ENCODE results near the gene CNN2. TPM values are rescaled to one million over a fixed set of nuclear protein-coding genes. Genes with fewer than 3 reads are reported as not detected.

Gene CNN2
- total RNA-seq, 1 donor from 2014 or later, result 226 TPM

GRCh38 chr19:1016647-1017114, 9.7 kb upstream of the CNN2 start:
- no peaks in the 10 kb centered on the region for H3K27me3 Mint-ChIP-seq
- H3K36me3 Mint-ChIP-seq (ENCODE audit: insufficient read depth), result no peaks in the 10 kb centered on the region
- H3K27ac Mint-ChIP-seq, result peak overlapping the region; percentile 62
- TF ChIP-seq, protein P1, sequence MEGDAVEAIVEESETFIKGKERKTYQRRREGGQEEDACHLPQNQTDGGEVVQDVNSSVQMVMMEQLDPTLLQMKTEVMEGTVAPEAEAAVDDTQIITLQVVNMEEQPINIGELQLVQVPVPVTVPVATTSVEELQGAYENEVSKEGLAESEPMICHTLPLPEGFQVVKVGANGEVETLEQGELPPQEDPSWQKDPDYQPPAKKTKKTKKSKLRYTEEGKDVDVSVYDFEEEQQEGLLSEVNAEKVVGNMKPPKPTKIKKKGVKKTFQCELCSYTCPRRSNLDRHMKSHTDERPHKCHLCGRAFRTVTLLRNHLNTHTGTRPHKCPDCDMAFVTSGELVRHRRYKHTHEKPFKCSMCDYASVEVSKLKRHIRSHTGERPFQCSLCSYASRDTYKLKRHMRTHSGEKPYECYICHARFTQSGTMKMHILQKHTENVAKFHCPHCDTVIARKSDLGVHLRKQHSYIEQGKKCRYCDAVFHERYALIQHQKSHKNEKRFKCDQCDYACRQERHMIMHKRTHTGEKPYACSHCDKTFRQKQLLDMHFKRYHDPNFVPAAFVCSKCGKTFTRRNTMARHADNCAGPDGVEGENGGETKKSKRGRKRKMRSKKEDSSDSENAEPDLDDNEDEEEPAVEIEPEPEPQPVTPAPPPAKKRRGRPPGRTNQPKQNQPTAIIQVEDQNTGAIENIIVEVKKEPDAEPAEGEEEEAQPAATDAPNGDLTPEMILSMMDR (IDR thresholded peaks at IDR 0.05; ENCODE audit: unreplicated experiment), result no peak
- peak overlapping the region; percentile 35 for H3K4me3 Mint-ChIP-seq (ENCODE audit: low read depth)
- DNase-seq (ENCODE audit: low spot score, unreplicated experiment), result no peak
- H3K4me1 Mint-ChIP-seq (ENCODE audit: low read depth), result peaks cover 17% of the 10 kb centered on the region
- no peaks in the 10 kb centered on the region for H3K9me3 Mint-ChIP-seq (ENCODE audit: low read depth)

DNA sequence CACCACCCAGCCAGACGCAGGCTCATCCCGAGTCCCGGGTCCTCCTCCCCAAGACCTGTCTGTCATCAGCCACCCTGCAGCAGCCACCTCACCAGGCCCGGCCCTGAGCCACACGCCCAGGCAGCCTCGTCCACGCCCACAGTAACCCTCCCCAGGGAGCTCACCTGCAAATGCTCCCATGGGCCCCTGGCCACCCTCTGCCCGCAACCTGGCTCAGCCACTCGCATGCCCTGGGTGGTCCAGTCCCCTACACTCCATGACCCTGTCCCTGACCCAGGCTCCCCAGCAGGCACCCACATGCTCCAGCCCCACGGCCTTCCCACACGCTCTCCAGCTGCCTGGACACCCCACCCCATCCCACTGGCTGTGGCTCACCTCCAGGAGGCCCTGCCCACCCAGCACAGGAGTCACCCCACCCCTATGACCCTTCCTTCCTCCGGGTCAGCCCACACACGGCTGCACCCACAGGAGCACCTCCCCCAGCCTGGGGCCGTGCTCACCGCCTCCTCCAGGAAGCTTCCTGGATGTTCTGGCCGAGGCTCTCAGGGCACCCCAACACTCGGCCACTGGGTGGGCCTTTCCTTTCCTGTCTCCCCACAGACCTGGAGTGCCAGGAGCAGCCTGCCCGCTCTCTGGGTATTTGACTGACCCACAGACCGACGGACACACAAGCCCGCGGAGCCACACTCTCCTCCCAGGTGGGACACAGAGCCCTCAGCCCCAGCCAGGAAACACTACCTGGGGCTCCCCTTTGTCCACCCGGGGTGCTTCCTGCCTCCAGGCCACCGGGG, 9.1 kb upstream of the CNN2 start:
- H3K27me3 Mint-ChIP-seq, result no peaks in the 10 kb centered on the region
- peaks cover 17% of the 10 kb centered on the region for H3K4me1 Mint-ChIP-seq (ENCODE audit: low read depth)
- no peaks in the 10 kb centered on the region for H3K36me3 Mint-ChIP-seq (ENCODE audit: insufficient read depth)
- DNase-seq (ENCODE audit: low spot score, unreplicated experiment), result no peak
- H3K27ac Mint-ChIP-seq, result peak overlapping the region; percentile 62
- TF ChIP-seq, protein P1 (IDR thresholded peaks at IDR 0.05; ENCODE audit: unreplicated experiment), result no peak
- H3K4me3 Mint-ChIP-seq (ENCODE audit: low read depth), result peak overlapping the region; percentile 35
- H3K9me3 Mint-ChIP-seq (ENCODE audit: low read depth), result no peaks in the 10 kb centered on the region

GRCh38 chr19:1017906-1018305, 8.5 kb upstream of the CNN2 start:
- Mint-ChIP-seq H3K36me3 (ENCODE audit: insufficient read depth) (no peaks in the 10 kb centered on the region), H3K9me3 (ENCODE audit: low read depth) (no peaks in the 10 kb centered on the region), H3K4me1 (ENCODE audit: low read depth) (peaks cover 17% of the 10 kb centered on the region), H3K27ac (no peak overlapping the region), H3K27me3 (no peaks in the 10 kb centered on the region), H3K4me3 (ENCODE audit: low read depth) (no peak overlapping the region)
- no peak for DNase-seq (ENCODE audit: low spot score, unreplicated experiment)
- TF ChIP-seq, protein P1 (IDR thresholded peaks at IDR 0.05; ENCODE audit: unreplicated experiment), result no peak

GRCh38 chr19:1018393-1018792, 8.0 kb upstream of the CNN2 start:
- H3K9me3 Mint-ChIP-seq (ENCODE audit: low read depth), result no peaks in the 10 kb centered on the region
- no peak overlapping the region for H3K27ac Mint-ChIP-seq
- TF ChIP-seq, protein P1 (IDR thresholded peaks at IDR 0.05; ENCODE audit: unreplicated experiment), result no peak
- H3K4me1 Mint-ChIP-seq (ENCODE audit: low read depth), result peaks cover 17% of the 10 kb centered on the region
- no peaks in the 10 kb centered on the region for H3K36me3 Mint-ChIP-seq (ENCODE audit: insufficient read depth)
- DNase-seq (ENCODE audit: low spot score, unreplicated experiment), result no peak
- H3K4me3 Mint-ChIP-seq (ENCODE audit: low read depth), result peak overlapping the region; percentile 86
- H3K27me3 Mint-ChIP-seq, result no peaks in the 10 kb centered on the region

DNA sequence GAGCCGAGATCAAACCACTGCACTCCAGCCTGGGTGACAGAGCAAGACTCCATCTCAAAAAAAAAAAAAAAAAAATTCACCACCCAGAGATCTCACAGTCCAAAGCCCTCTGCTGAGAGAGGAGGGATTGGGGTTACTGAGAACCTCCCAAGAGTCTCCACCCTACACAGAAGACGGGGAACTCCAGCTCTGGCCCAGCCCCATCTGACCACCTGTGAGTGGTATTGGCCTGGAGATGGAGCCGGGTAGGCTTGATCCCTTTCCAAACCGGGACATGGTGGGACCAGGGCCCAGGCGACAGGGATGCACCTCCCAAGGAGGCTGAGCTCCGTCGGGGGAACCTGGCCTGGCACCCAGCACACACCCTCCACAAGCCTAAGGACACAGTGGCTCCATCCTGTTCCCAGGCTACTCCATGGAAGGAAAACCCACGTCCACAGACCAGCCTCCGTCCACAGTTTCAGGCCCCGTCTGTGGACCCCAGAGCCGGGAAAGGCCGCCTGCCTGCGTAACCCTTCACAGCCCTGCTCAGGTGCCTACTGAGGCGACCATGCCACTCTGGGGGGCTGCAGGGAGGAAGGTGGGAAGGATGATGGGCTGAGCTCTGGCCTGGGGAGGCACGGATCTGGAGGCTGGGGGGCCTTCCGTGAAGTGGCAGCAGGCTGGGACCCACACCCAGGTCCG, 7.3 kb upstream of the CNN2 start:
- no peaks in the 10 kb centered on the region for H3K27me3 Mint-ChIP-seq
- H3K27ac Mint-ChIP-seq, result no peak overlapping the region
- no peaks in the 10 kb centered on the region for H3K9me3 Mint-ChIP-seq (ENCODE audit: low read depth)
- no peaks in the 10 kb centered on the region for H3K36me3 Mint-ChIP-seq (ENCODE audit: insufficient read depth)
- TF ChIP-seq, protein P1 (IDR thresholded peaks at IDR 0.05; ENCODE audit: unreplicated experiment), result no peak
- H3K4me1 Mint-ChIP-seq (ENCODE audit: low read depth), result peaks cover 17% of the 10 kb centered on the region
- peak overlapping the region; percentile 86 for H3K4me3 Mint-ChIP-seq (ENCODE audit: low read depth)
- no peak for DNase-seq (ENCODE audit: low spot score, unreplicated experiment)
